HepG2 (cell line): ENCODE measurements around the gene CCDC201. TPM values are rescaled to one million over a fixed set of nuclear protein-coding genes. Genes with fewer than 3 reads are reported as not detected.

Experiments used
- CENPT ChIP-seq: sonication (generic); formaldehyde crosslinking; IDR thresholded peaks from 2 replicates; pipeline ENCODE4 v1.8.0; 2022; ENCODE audit warnings: low read depth, mild to moderate bottlenecking, moderate library complexity, missing genetic modification reagents
- EEA1 ChIP-seq: sonication (generic); formaldehyde crosslinking; IDR thresholded peaks from 2 replicates; pipeline ENCODE4 v1.5.1; 2020; ENCODE audit warnings: mild to moderate bottlenecking, missing genetic modification reagents, borderline replicate concordance
- ERF ChIP-seq: IDR thresholded peaks from 2 replicates; pipeline ENCODE4 v1.6.1; 2018; ENCODE audit warnings: missing biosample characterization, missing genetic modification reagents
- GATAD1 ChIP-seq: IDR thresholded peaks from 2 replicates; pipeline ENCODE4 v1.6.1; 2016; ENCODE audit warnings: missing genetic modification reagents, missing compliant biosample characterization
- GTF2F1 ChIP-seq: fragments of 150-350 bp; IDR thresholded peaks from 2 replicates; pipeline ENCODE4 v1.6.1; 2014; ENCODE audit warnings: low read length
- HNRNPUL1 ChIP-seq: fragments of 200-400 bp; formaldehyde crosslinking; IDR thresholded peaks from 2 replicates; pipeline ENCODE4 v1.6.1; 2017; ENCODE audit warnings: low read depth, mild to moderate bottlenecking, low read length, moderate library complexity
- IRF2 ChIP-seq: IDR thresholded peaks from 2 replicates; pipeline ENCODE4 v1.6.1; 2018; ENCODE audit warnings: missing genetic modification reagents, missing compliant biosample characterization
- KDM1A ChIP-seq: IDR thresholded peaks from 2 replicates; pipeline ENCODE4 v1.6.1; 2016; ENCODE audit warnings: missing compliant biosample characterization
- KMT2B ChIP-seq: IDR thresholded peaks from 2 replicates; pipeline ENCODE4 v1.6.1; 2016; ENCODE audit warnings: missing genetic modification reagents, missing compliant biosample characterization
- MEF2D ChIP-seq: sonication (generic); formaldehyde crosslinking; IDR thresholded peaks from 2 replicates; pipeline ENCODE4 v1.5.1; 2020; ENCODE audit warnings: mild to moderate bottlenecking, missing genetic modification reagents
- NR1H2 ChIP-seq: sonication (generic); formaldehyde crosslinking; IDR thresholded peaks from 2 replicates; pipeline ENCODE4 v1.8.1; 2022; ENCODE audit warnings: low read depth, missing genetic modification reagents, borderline replicate concordance
- NR2F1 ChIP-seq, 2 experiments: fragments of 450-650 bp in 1 of 2; formaldehyde crosslinking in 1 of 2; IDR thresholded peaks; 2 replicates each; pipeline versions ENCODE4 v1.5.0 to v1.6.1; 2016 to 2020; ENCODE audit warnings: mild to moderate bottlenecking in 1 of 2, missing compliant biosample characterization in 1 of 2, missing genetic modification reagents in 1 of 2, moderate library complexity in 1 of 2
- PHF20 ChIP-seq: sonication (generic); formaldehyde crosslinking; IDR thresholded peaks from 2 replicates; pipeline ENCODE4 v1.5.0; 2020; ENCODE audit warnings: mild to moderate bottlenecking, missing genetic modification reagents
- SMYD3 ChIP-seq: sonication (generic); formaldehyde crosslinking; IDR thresholded peaks from 2 replicates; pipeline ENCODE4 v1.8.1; 2023; ENCODE audit warnings: mild to moderate bottlenecking, missing genetic modification reagents
- SOX6 ChIP-seq, 2 experiments: fragments of 450-650 bp in 1 of 2; sonication (generic) in 1 of 2; formaldehyde crosslinking in 1 of 2; IDR thresholded peaks; 2 replicates each; pipeline versions ENCODE4 v1.4.0 to v1.6.1; 2017 to 2020; ENCODE audit warnings: antibody characterized with exemption in 1 of 2, mild to moderate bottlenecking in 1 of 2, missing genetic modification reagents in 1 of 2
- TAF1 ChIP-seq: sonication (generic); formaldehyde crosslinking; IDR thresholded peaks from 2 replicates; pipeline ENCODE4 v1.4.0; 2020; ENCODE audit warnings: missing genetic modification reagents
- TBX3 ChIP-seq: fragments of 450-650 bp; IDR thresholded peaks from 2 replicates; pipeline ENCODE4 v1.6.1; 2017; ENCODE audit warnings: antibody characterized with exemption, mild to moderate bottlenecking, inconsistent platforms, borderline replicate concordance
- ZFYVE20 ChIP-seq: sonication (generic); formaldehyde crosslinking; IDR thresholded peaks from 2 replicates; pipeline ENCODE4 v1.8.0; 2023; ENCODE audit warnings: low read depth, mild to moderate bottlenecking, moderate library complexity, missing genetic modification reagents, borderline replicate concordance
- ZNF24 ChIP-seq: fragments of 450-650 bp; IDR thresholded peaks from 2 replicates; pipeline ENCODE4 v1.6.1; 2017; ENCODE audit warnings: antibody characterized with exemption, mild to moderate bottlenecking
- ZNF383 ChIP-seq: sonication (generic); formaldehyde crosslinking; IDR thresholded peaks from 2 replicates; pipeline ENCODE4 v1.4.0; 2020; ENCODE audit warnings: missing genetic modification reagents, mild to moderate bottlenecking, borderline replicate concordance
- ZNF460 ChIP-seq: sonication (generic); formaldehyde crosslinking; IDR thresholded peaks from 2 replicates; pipeline ENCODE4 v1.5.1; 2020; ENCODE audit warnings: missing genetic modification reagents, mild to moderate bottlenecking, borderline replicate concordance
- ZNF747 ChIP-seq: sonication (generic); formaldehyde crosslinking; IDR thresholded peaks from 2 replicates; pipeline ENCODE4 v1.8.1; 2023; ENCODE audit warnings: missing genetic modification reagents, mild to moderate bottlenecking, borderline replicate concordance
- polyA plus RNA-seq, 8 experiments: library from polyadenylated mRNA; depleted of rRNA in 3 of 8; stranded (reverse) in 7 of 8; unstranded in 1 of 8; fragments of >200 nt; fragmentation: Illumina TruSeq in 4 of 8; extraction: Trizol in 4 of 8; gene quantifications; 2 replicates each; pipeline versions ENCODE4 v1.2.1 to v1.2.3, GENCODE V29; 2011 to 2016; ENCODE audit warnings: low read depth in 4 of 8, missing spikeins in 1 of 8, mixed read lengths in 1 of 8; ENCODE audit not compliant: insufficient read depth in 1 of 8
- total RNA-seq, 5 experiments: library from RNA; depleted of rRNA; stranded (reverse); fragments of >200 nt; fragmentation: Illumina TruSeq; extraction: Trizol; gene quantifications; 2 replicates each; pipeline ENCODE4 v1.2.3, GENCODE V29; 2016; ENCODE audit warnings: low read depth in 1 of 5
- TF ChIP-seq, protein P1 (sequence below): sonication (generic); formaldehyde crosslinking; IDR thresholded peaks from 2 replicates; pipeline ENCODE4 v1.8.0; 2022; ENCODE audit warnings: mild to moderate bottlenecking, missing genetic modification reagents
- TF ChIP-seq, protein P2 (sequence below): sonication (generic); formaldehyde crosslinking; IDR thresholded peaks from 2 replicates; pipeline ENCODE4 v1.4.0; 2020; ENCODE audit warnings: missing genetic modification reagents
- TF ChIP-seq, protein P3 (sequence below): IDR thresholded peaks from 2 replicates; pipeline ENCODE4 v1.6.1; 2012; ENCODE audit warnings: low read depth, low read length, improper control_type of control experiment
- TF ChIP-seq, protein P4 (sequence below): IDR thresholded peaks from 2 replicates; pipeline ENCODE4 v1.6.1; 2018; ENCODE audit warnings: missing genetic modification reagents, mild to moderate bottlenecking, missing compliant biosample characterization

Gene CCDC201
- total and polyA plus RNA-seq, 2 of the 13 experiments (the other 11 are each of a cell fraction or from before 2014, with no cell fraction given) = 0.92 TPM; not detected in 1

DNA sequence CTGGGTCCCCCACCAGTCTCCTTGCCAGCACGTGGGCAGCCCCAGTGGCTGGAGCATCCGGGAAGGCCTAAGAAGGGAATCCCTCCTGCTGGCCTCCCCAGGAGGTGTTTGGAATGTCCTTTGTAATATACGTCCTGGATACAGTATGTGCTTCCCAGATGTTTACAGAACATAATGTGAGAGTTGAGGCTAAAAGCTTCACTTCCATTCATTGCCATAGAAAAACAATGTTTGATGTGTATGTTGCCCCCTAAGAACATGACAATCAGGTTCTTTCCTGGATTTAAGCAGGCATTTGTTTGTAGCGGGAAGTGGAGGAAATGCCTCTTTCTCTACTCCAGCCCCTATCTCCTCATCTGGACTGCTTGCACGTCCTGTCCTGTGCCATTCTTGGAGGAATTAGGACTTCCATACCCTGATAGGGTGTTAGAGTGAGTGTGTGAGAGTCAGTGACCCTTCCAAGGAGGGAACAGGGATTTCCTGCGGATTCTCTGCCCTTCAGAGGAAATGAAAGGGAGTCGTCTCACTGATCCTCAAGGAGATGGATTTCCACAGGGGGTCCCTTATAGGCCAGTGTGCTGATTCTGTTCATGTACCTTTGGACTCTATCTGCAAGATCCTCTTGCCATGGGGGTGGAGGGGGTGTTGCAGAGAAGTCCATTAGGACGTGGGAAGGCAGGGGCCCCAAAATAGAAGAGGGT is 16.6 kb upstream of the CCDC201 start (continued):
- TF ChIP-seq, protein P1, sequence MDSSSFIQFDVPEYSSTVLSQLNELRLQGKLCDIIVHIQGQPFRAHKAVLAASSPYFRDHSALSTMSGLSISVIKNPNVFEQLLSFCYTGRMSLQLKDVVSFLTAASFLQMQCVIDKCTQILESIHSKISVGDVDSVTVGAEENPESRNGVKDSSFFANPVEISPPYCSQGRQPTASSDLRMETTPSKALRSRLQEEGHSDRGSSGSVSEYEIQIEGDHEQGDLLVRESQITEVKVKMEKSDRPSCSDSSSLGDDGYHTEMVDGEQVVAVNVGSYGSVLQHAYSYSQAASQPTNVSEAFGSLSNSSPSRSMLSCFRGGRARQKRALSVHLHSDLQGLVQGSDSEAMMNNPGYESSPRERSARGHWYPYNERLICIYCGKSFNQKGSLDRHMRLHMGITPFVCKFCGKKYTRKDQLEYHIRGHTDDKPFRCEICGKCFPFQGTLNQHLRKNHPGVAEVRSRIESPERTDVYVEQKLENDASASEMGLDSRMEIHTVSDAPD (CRISPR knock-in tag) = no peak
- peak; percentile 60; the same call in 1 of the 2 replicates for TF ChIP-seq MEF2D (CRISPR knock-in tag)
- TF ChIP-seq IRF2 (CRISPR knock-in tag) = peak; percentile 57; the same call in 1 of the 2 replicates
- no peak for TF ChIP-seq HNRNPUL1
- TF ChIP-seq, protein P2, sequence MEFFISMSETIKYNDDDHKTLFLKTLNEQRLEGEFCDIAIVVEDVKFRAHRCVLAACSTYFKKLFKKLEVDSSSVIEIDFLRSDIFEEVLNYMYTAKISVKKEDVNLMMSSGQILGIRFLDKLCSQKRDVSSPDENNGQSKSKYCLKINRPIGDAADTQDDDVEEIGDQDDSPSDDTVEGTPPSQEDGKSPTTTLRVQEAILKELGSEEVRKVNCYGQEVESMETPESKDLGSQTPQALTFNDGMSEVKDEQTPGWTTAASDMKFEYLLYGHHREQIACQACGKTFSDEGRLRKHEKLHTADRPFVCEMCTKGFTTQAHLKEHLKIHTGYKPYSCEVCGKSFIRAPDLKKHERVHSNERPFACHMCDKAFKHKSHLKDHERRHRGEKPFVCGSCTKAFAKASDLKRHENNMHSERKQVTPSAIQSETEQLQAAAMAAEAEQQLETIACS (CRISPR knock-in tag) = no peak
- TF ChIP-seq ZNF747 (CRISPR knock-in tag) = no peak
- no peak; the same call in 1 of the 2 replicates for TF ChIP-seq NR1H2 (CRISPR knock-in tag)
- TF ChIP-seq SMYD3 = no peak; the same call in 1 of the 2 replicates
- TF ChIP-seq, protein P3, sequence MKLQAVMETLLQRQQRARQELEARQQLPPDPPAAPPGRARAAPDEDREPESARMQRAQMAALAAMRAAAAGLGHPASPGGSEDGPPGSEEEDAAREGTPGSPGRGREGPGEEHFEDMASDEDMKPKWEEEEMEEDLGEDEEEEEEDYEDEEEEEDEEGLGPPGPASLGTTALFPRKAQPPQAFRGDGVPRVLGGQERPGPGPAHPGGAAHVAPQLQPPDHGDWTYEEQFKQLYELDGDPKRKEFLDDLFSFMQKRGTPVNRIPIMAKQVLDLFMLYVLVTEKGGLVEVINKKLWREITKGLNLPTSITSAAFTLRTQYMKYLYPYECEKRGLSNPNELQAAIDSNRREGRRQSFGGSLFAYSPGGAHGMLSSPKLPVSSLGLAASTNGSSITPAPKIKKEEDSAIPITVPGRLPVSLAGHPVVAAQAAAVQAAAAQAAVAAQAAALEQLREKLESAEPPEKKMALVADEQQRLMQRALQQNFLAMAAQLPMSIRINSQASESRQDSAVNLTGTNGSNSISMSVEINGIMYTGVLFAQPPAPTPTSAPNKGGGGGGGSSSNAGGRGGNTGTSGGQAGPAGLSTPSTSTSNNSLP = no peak
- TF ChIP-seq ZNF460 = no peak
- no peak for TF ChIP-seq PHF20
- no peak; the same call in 1 of the 2 replicates for TF ChIP-seq ERF (CRISPR knock-in tag)
- TF ChIP-seq CENPT = no peak
- TF ChIP-seq ZNF24 = no peak
- TF ChIP-seq TAF1 (CRISPR knock-in tag) = no peak
- no peak for TF ChIP-seq GATAD1 (CRISPR knock-in tag)
- no peak for TF ChIP-seq TBX3
- TF ChIP-seq EEA1 (CRISPR knock-in tag) = no peak
- TF ChIP-seq SOX6 (IDR thresholded peaks at IDR 0.05) = no peak
- peak; percentile 19; the same call in 1 of the 2 replicates for TF ChIP-seq SOX6 (CRISPR knock-in tag; IDR thresholded peaks at IDR 0.05)
- TF ChIP-seq ZFYVE20 (CRISPR knock-in tag) = no peak
- TF ChIP-seq NR2F1 (CRISPR knock-in tag; IDR thresholded peaks at IDR 0.05) = no peak
- TF ChIP-seq, protein P4, sequence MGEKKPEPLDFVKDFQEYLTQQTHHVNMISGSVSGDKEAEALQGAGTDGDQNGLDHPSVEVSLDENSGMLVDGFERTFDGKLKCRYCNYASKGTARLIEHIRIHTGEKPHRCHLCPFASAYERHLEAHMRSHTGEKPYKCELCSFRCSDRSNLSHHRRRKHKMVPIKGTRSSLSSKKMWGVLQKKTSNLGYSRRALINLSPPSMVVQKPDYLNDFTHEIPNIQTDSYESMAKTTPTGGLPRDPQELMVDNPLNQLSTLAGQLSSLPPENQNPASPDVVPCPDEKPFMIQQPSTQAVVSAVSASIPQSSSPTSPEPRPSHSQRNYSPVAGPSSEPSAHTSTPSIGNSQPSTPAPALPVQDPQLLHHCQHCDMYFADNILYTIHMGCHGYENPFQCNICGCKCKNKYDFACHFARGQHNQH = peak; percentile 26; the same call in 1 of the 2 replicates
- no peak for TF ChIP-seq GTF2F1
- no peak for TF ChIP-seq KMT2B (CRISPR knock-in tag)
- no peak for TF ChIP-seq KDM1A (CRISPR knock-in tag)
- no peak for TF ChIP-seq ZNF383
